Thyroid gland (tissue), 4 donors: Measurements from ENCODE around the gene MEGF6.

Experiments used
- POLR2A ChIP-seq, 2 donors: fragments of 450-650 bp; IDR thresholded peaks; one replicate each; pipeline ENCODE4 v1.6.1; 2017; ENCODE audit warnings: antibody characterized with exemption in 2 of 2, mild to moderate bottlenecking in 2 of 2, moderate library complexity in 1 of 2
- TF ChIP-seq, protein P1 (sequence below), 6 experiments: fragments of 200-600 bp in 3 of 6; fragments of 450-650 bp in 3 of 6; sonication (generic) in 3 of 6; IDR thresholded peaks; one replicate each; pipeline ENCODE4 v1.5.1; 2016 to 2019; ENCODE audit warnings: antibody characterized with exemption in 6 of 6, mild to moderate bottlenecking in 2 of 6, inconsistent platforms in 1 of 6, moderate library complexity in 1 of 6

DNA sequence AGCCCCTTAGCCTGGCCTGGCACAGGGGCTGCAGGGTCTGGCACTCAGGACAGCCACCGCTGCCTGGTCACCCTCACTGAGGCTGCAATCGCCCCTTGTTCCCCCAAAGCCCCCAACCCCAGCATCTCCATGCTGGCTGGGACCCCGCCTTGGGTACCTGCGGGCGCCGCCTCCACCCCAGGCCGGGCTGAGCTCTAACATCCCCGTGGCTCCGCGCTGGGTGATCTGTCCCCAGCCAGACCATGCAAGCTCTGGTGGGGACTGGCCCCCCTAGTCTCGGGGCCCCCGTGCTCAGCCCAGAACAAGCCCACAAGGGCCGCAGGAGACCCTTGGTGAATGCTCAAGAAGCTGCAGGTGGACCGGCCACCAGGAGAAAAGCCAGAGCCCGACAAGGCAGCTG is 62.4 kb downstream of the MEGF6 start:
- TF ChIP-seq, protein P1, sequence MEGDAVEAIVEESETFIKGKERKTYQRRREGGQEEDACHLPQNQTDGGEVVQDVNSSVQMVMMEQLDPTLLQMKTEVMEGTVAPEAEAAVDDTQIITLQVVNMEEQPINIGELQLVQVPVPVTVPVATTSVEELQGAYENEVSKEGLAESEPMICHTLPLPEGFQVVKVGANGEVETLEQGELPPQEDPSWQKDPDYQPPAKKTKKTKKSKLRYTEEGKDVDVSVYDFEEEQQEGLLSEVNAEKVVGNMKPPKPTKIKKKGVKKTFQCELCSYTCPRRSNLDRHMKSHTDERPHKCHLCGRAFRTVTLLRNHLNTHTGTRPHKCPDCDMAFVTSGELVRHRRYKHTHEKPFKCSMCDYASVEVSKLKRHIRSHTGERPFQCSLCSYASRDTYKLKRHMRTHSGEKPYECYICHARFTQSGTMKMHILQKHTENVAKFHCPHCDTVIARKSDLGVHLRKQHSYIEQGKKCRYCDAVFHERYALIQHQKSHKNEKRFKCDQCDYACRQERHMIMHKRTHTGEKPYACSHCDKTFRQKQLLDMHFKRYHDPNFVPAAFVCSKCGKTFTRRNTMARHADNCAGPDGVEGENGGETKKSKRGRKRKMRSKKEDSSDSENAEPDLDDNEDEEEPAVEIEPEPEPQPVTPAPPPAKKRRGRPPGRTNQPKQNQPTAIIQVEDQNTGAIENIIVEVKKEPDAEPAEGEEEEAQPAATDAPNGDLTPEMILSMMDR (IDR thresholded peaks at IDR 0.05), result no peak
- no peak for TF ChIP-seq POLR2A (IDR thresholded peaks at IDR 0.05)
